ENCODE results near the gene ABI3. TPM values are rescaled to one million over a fixed set of nuclear protein-coding genes. Genes with fewer than 3 reads are reported as not detected.

The ABI3 gene
- total RNA-seq, 1 donor from 2014 or later = 0.77 TPM

- peak overlapping the region; percentile 32 for H2AFZ ChIP-seq (ENCODE audit: low read depth, low read length)
- H3K4me3 Mint-ChIP-seq (ENCODE audit: unreplicated experiment) = no peak overlapping the region
These were observed 9.0 kb upstream of the ABI3 start for GRCh38 chr17:49201481-49201927.

GRCh38 chr17:49203796-49204195, 6.7 kb upstream of the ABI3 start:
- Histone ChIP-seq H3K27me3 (ENCODE audit: insufficient read depth, low read length) (no peaks in the 10 kb centered on the region), H3K36me3 (ENCODE audit: insufficient read depth, low read length) (no peaks in the 10 kb centered on the region), H3K79me2 (ENCODE audit: insufficient read depth, low read length) (no peaks in the 10 kb centered on the region), H2AFZ (ENCODE audit: low read depth, low read length) (no peak overlapping the region), H3K9me3 (ENCODE audit: insufficient read depth, low read depth, low read length) (no peaks in the 10 kb centered on the region), H3K9ac (ENCODE audit: low read length) (no peak overlapping the region), H3K4me1 (ENCODE audit: insufficient read depth, low read length) (peaks cover 10% of the 10 kb centered on the region), H4K20me1 (ENCODE audit: insufficient read depth, low read length) (no peaks in the 10 kb centered on the region), H3K27ac (ENCODE audit: low read depth, low read length) (no peak overlapping the region), H3K4me3 (ENCODE audit: insufficient read depth, low read depth, low read length) (no peak overlapping the region), H3K4me2 (ENCODE audit: low read length) (no peak overlapping the region)
- Mint-ChIP-seq H3K27ac (ENCODE audit: unreplicated experiment) (no peak overlapping the region), H3K36me3 (ENCODE audit: low read depth, unreplicated experiment) (no peaks in the 10 kb centered on the region), H3K27me3 (ENCODE audit: low read depth, unreplicated experiment) (peaks cover 22% of the 10 kb centered on the region), H3K4me3 (ENCODE audit: unreplicated experiment) (no peak overlapping the region), H3K4me1 (ENCODE audit: low read depth, unreplicated experiment) (peaks cover 6% of the 10 kb centered on the region), H3K9me3 (ENCODE audit: unreplicated experiment) (peaks cover 11% of the 10 kb centered on the region)
- DNase-seq (ENCODE audit: low read depth) (no peak), FAIRE-seq (no peak)
- TF ChIP-seq, protein P1, sequence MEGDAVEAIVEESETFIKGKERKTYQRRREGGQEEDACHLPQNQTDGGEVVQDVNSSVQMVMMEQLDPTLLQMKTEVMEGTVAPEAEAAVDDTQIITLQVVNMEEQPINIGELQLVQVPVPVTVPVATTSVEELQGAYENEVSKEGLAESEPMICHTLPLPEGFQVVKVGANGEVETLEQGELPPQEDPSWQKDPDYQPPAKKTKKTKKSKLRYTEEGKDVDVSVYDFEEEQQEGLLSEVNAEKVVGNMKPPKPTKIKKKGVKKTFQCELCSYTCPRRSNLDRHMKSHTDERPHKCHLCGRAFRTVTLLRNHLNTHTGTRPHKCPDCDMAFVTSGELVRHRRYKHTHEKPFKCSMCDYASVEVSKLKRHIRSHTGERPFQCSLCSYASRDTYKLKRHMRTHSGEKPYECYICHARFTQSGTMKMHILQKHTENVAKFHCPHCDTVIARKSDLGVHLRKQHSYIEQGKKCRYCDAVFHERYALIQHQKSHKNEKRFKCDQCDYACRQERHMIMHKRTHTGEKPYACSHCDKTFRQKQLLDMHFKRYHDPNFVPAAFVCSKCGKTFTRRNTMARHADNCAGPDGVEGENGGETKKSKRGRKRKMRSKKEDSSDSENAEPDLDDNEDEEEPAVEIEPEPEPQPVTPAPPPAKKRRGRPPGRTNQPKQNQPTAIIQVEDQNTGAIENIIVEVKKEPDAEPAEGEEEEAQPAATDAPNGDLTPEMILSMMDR (IDR thresholded peaks at IDR 0.05; ENCODE audit: insufficient read depth, low read depth, low read length) = no peak
- no peak for TF ChIP-seq EZH2 (IDR thresholded peaks at IDR 0.05; ENCODE audit: insufficient read depth, low read length)

More at GRCh38 chr17:49201481-49201927, 9.0 kb upstream of the ABI3 start:
- Histone ChIP-seq H3K9ac (ENCODE audit: low read length) (no peak overlapping the region), H3K36me3 (ENCODE audit: insufficient read depth, low read length) (no peaks in the 10 kb centered on the region), H3K4me1 (ENCODE audit: insufficient read depth, low read length) (peaks cover 10% of the 10 kb centered on the region), H3K4me2 (ENCODE audit: low read length) (peak overlapping the region; percentile 47), H3K9me3 (ENCODE audit: insufficient read depth, low read depth, low read length) (no peaks in the 10 kb centered on the region), H4K20me1 (ENCODE audit: insufficient read depth, low read length) (no peaks in the 10 kb centered on the region), H3K27ac (ENCODE audit: low read depth, low read length) (peak overlapping the region; percentile 23), H3K27me3 (ENCODE audit: insufficient read depth, low read length) (no peaks in the 10 kb centered on the region), H3K4me3 (ENCODE audit: insufficient read depth, low read depth, low read length) (no peak overlapping the region), H3K79me2 (ENCODE audit: insufficient read depth, low read length) (no peaks in the 10 kb centered on the region)
- FAIRE-seq = peak; percentile 47
- Mint-ChIP-seq H3K9me3 (ENCODE audit: unreplicated experiment) (peaks cover 11% of the 10 kb centered on the region), H3K27me3 (ENCODE audit: low read depth, unreplicated experiment) (peaks cover 15% of the 10 kb centered on the region), H3K27ac (ENCODE audit: unreplicated experiment) (no peak overlapping the region), H3K4me1 (ENCODE audit: low read depth, unreplicated experiment) (peaks cover 6% of the 10 kb centered on the region), H3K36me3 (ENCODE audit: low read depth, unreplicated experiment) (no peaks in the 10 kb centered on the region)
- no peak for TF ChIP-seq EZH2 (IDR thresholded peaks at IDR 0.05; ENCODE audit: insufficient read depth, low read length)
- TF ChIP-seq, protein P1 (IDR thresholded peaks at IDR 0.05; ENCODE audit: insufficient read depth, low read depth, low read length) = no peak
- DNase-seq (ENCODE audit: low read depth) = peak; percentile 90

DNA sequence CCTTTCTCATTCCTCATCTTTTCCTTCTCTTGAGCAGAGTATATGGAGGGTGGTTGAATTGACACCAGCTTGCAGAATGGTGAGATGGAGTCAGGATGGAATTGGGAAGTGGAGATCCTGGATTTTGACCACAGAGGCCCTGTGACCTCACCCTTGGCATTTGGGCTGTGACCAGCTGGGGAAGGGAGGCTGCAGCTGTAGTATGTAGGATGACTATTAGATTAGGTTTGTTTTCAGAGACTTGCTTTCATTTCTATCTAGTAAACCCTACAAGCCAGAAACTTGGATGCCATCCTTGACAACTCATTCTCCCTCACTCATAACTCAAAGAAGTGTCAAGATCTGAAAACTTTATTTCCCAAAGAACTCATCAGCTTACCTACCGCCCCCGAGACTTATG, 6.0 kb upstream of the ABI3 start:
- no peak overlapping the region for H3K4me3 ChIP-seq (ENCODE audit: insufficient read depth, low read depth, low read length)
- TF ChIP-seq EZH2 (IDR thresholded peaks at IDR 0.05; ENCODE audit: insufficient read depth, low read length) = no peak
- TF ChIP-seq, protein P1 (IDR thresholded peaks at IDR 0.05; ENCODE audit: insufficient read depth, low read depth, low read length) = no peak
- no peak overlapping the region for H2AFZ ChIP-seq (ENCODE audit: low read depth, low read length)
- peaks cover 17% of the 10 kb centered on the region for H3K4me1 ChIP-seq (ENCODE audit: insufficient read depth, low read length)
- peaks cover 22% of the 10 kb centered on the region for H3K27me3 Mint-ChIP-seq (ENCODE audit: low read depth, unreplicated experiment)
- H3K27ac ChIP-seq (ENCODE audit: low read depth, low read length) = no peak overlapping the region
- peaks cover 11% of the 10 kb centered on the region for H3K9me3 Mint-ChIP-seq (ENCODE audit: unreplicated experiment)
- peaks cover 6% of the 10 kb centered on the region for H3K4me1 Mint-ChIP-seq (ENCODE audit: low read depth, unreplicated experiment)
- no peak overlapping the region for H3K4me3 Mint-ChIP-seq (ENCODE audit: unreplicated experiment)
- H3K9ac ChIP-seq (ENCODE audit: low read length) = no peak overlapping the region
- no peak overlapping the region for H3K4me2 ChIP-seq (ENCODE audit: low read length)
- H3K36me3 Mint-ChIP-seq (ENCODE audit: low read depth, unreplicated experiment) = no peaks in the 10 kb centered on the region
- FAIRE-seq = no peak
- H3K36me3 ChIP-seq (ENCODE audit: insufficient read depth, low read length) = no peaks in the 10 kb centered on the region
- no peak overlapping the region for H3K27ac Mint-ChIP-seq (ENCODE audit: unreplicated experiment)
- H3K9me3 ChIP-seq (ENCODE audit: insufficient read depth, low read depth, low read length) = no peaks in the 10 kb centered on the region
- H3K79me2 ChIP-seq (ENCODE audit: insufficient read depth, low read length) = no peaks in the 10 kb centered on the region
- no peak for DNase-seq (ENCODE audit: low read depth)
- no peaks in the 10 kb centered on the region for H4K20me1 ChIP-seq (ENCODE audit: insufficient read depth, low read length)
- H3K27me3 ChIP-seq (ENCODE audit: insufficient read depth, low read length) = no peaks in the 10 kb centered on the region
